ENCODE measurements around the gene ACOX1.
"Not testable (repeated sequence)": the region's sequence is repeated elsewhere in the genome, so short reads cannot be mapped to it uniquely, and the experiment has no call there.

Gene ACOX1

GRCh38 chr17:75979705-75980187 lies 780 bp upstream of the ACOX1 start:
- no peak for DNase-seq

- no peak for DNase-seq
Measured at GRCh38 chr17:75976175-75976848, 2.7 kb downstream of the ACOX1 start.

- DNase-seq: no peak
Measured at GRCh38 chr17:75975757-75976174, 3.2 kb downstream of the ACOX1 start.

DNA sequence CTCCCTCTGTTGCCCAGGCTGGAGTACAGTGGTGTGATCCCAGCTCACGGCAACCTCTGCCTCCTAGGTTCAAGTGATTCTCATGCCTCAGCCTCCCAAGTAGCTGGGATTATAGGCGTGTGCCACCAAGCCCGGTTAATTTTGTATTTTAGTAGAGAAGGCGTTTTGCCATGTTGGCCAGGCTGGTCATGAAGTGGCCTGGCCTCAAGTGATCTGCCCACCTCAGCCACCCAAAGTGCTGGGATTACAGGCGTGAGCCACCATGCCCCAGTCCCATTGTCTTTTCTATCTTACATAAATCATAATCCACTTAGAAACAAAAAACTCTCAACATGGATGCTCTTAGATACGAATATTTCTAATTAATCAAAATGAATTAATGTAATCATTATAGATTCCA lies 3.8 kb downstream of the ACOX1 start:
- not testable (repeated sequence) for DNase-seq

DNA sequence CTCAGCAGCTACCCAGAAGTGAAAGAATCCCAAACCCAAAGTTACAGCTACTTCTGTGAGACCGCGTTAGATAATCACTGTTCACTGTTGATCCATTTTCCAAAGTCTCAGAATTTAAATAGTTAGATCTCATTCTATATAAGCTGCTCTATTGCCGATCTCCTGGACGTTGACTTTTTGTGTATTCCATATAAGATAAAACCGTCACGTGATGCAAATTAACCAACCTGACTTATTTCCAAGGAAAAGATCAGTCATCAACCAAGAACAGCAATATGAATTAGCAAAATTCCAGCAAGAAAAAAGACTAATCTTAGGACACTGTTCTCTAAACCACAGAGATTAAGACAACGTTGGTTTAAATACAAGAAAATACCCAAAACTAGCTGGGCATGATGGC lies 8.3 kb downstream of the ACOX1 start:
- no peak for DNase-seq

GRCh38 chr17:75970011-75970523 lies 8.9 kb downstream of the ACOX1 start:
- DNase-seq: no peak

- DNase-seq: not testable (repeated sequence)
Measured at GRCh38 chr17:75969044-75969443, 9.9 kb downstream of the ACOX1 start.

GRCh38 chr17:75965468-75965867 lies 13.5 kb downstream of the ACOX1 start:
- no peak for DNase-seq

DNA sequence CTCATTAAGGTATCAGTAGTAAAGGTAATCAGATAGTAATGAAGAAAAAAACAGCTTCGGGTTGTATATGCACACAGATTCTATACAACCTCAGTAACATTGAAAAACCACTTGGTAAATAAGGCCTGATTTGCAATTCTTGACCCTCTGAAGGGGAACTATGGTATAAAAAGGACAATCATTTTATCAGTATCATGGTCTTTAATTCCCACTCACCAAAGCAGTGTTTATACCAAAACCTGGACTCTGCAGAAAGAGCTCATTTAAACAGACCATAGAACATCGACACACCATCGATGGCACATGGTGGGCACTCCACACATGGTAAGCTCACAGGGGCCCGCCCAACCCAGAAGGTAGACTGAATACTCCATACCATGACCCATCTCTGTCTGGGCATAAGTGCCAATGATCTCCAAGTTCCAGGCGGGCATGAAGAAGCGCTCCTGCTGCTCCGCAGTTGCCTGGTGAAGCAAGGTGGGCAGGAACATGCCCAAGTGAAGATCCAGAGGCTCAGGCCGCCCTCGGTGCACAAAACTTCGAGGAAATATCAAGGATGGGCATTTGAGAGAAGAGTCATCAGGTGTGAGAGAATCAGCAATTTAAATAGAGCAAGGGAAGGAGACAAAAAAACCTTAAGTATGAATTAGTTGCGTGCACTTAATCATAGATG lies 19.0 kb downstream of the ACOX1 start:
- DNase-seq: no peak

GRCh38 chr17:75959051-75959838 lies 19.7 kb downstream of the ACOX1 start:
- DNase-seq: no peak

DNA sequence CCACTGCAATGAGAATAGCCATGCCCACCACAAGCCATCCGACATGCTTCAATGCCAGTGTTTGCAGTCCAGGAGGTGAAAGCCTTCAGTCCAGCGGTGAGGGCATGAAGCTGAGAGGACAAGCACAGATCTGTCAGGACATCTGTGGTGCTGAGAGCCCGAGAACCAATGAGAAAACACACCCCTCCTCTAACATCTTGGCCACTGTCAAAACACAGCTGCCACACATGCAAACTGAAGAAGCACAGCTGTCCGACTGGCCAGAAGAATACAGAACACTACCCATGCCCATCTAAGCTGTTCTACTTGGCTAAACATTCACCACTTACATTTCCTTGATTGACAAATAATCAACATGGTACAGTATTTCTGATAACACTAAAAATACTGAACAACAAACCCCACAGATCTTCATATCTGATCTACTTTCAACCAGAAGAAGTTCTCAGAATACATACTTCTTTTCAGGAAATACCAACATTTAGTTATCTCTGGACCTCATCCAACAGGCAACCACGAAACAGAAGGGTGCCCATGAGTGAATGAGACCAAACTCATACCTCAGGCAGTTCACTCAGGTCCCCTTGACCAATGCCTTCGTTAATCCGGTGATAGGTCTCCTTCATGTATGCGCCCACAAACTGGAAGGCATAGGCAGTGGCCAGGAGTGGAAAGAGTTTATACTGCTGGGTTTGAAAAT lies 28.0 kb downstream of the ACOX1 start:
- DNase-seq: no peak

DNA sequence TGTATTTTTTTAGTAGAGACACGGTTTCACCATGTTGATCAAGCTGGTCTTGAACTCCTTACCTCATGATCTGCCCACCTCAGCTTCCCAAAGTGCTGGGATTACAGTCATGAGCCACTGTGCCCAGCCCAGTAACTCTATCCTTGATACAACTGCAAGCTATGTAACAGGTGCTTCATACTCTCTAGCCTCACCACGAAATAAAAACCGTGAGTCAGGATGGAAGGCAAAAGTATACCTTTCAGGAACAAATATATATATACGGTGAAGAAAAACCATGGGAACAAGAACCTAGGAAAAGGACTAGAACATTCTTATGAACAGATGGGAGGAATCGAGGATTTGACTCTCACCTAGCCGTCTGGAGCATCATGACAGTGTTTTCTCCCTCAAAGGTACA lies 28.5 kb downstream of the ACOX1 start:
- DNase-seq: no peak

DNA sequence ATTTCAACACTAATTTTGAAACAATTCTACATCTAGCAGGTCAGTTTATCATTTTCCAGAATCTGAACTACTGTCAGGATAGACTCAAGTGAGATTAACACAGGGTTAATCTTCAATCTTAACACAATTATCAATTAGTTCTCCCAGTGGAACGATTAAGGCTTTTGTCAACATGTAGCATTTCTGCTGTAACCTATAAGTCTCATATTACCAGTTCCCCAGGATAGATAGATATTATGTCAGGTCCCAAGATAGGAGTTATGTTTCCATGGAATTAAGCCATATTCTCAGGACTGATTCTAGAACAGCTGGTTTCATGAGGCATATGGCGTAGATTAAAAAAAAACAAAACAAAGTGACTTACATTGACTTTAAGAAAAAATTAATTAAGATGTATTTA lies 33.8 kb downstream of the ACOX1 start:
- DNase-seq: no peak

DNA sequence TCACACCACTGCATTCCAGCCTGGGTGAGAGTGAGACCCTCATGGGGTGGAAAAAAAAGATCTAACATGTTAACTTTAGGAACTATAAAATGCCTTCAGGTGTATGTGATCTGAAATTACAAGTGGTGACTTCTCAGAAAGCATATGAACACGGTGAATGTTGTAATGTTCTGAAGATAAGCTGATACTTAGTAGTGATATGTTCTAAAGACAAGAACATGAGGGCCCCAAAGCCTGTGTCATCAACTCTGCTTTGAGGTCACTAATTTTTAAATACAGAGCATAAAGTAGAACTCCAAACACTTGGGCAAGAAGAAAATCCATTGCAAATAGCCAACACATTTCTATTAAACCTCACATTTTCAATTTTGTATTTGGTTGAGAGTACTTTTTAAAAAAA lies 35.5 kb downstream of the ACOX1 start:
- DNase-seq: no peak

- no peak for DNase-seq
Measured at GRCh38 chr17:75942473-75942872, 36.5 kb downstream of the ACOX1 start.

DNA sequence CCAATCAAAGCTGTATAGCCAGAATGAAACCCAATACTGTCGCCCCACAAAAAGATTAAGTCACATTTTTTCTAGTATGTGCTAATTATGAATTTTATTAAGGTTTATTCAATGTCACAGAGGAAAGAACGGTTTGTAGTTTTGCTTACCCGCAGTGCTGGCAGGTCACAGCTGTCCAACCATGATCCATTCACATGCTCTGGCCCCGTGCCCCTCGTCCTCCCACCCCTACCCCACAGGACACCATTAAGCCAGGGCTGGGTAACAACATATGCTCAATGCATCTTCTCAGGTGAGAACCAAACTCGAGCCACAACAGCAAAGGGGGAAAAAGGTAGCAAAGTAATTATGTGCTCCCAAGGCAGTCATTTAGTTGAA lies 37.5 kb downstream of the ACOX1 start:
- no peak for DNase-seq

GRCh38 chr17:75940727-75941441 lies 38.1 kb downstream of the ACOX1 start, which contains the start of gene FBF1:
Gene FBF1 (minus strand): TSS chr17:75941042. CDS start chr17:75938149, 2,893 bp downstream.
- DNase-seq: peak; percentile 86

DNA sequence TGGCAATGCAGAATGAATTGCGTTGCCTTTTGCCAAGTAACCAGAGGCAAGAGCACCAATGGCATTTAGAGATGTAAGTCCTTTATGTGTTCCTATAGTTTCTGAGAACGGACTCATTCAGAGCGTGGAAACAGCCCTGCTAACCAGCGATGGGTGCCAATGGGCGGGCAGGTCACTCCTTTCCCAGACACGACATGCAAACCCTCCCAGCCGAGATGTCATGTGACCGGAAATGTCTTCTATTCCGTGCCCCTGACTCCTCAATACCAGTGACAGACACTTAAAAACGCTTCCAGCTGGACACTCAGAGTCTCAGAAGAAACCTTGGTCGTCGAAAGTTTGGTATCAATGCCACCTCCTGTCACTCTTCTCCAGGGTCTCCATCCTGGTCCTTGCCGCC lies 41.3 kb downstream of the ACOX1 start:
- no peak for DNase-seq

- no peak for DNase-seq
Measured at GRCh38 chr17:75933808-75934207, 45.2 kb downstream of the ACOX1 start.

GRCh38 chr17:75932852-75933251 lies 46.1 kb downstream of the ACOX1 start:
- DNase-seq: no peak

DNA sequence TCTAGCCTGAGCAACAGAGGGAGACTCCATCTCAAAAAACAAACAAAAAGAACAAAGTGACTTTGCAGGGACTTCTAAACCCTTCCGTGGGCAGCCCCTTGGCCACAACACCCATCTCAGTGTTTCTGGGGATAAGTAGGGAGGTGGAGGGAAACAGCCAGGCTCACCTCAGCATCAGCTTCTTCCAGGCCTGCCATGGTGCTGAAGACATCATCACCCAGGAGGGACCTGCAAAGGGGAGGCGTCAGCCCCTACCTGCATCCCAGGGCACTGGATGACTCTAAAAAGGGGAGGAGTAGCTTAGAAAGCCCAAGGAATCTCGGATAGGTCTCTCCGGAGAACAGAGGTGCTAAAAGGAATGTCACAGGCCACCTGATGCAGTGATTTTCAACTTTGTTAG lies 47.9 kb downstream of the ACOX1 start:
- no peak for DNase-seq

- DNase-seq: no peak
Measured at GRCh38 chr17:75927286-75927922, 51.6 kb downstream of the ACOX1 start.

Measured in effector CD4-positive, alpha-beta T cell (primary cell).